Fibroblast of villous mesenchyme (primary cell): ENCODE measurements around the gene FGF23. TPM values are rescaled to one million over a fixed set of nuclear protein-coding genes. Genes with fewer than 3 reads are reported as not detected.

Experiments
- DNase-seq: peaks from one replicate; pipeline ENCODE4 v3.0.0-alpha.2; 2010; ENCODE audit warnings: low read depth
- H3K4me3 ChIP-seq: 2 replicates; pipeline ENCODE4 v1.5.1; 2011; ENCODE audit warnings: low read depth, mild to moderate bottlenecking, low read length
- total RNA-seq: library from RNA; depleted of rRNA; stranded (reverse); fragments of >200 nt; gene quantifications from 2 replicates; pipeline ENCODE4 v1.2.3, GENCODE V29; 2012
- TF ChIP-seq, protein P1 (sequence below): IDR thresholded peaks from 2 replicates; pipeline ENCODE4 v1.5.1; 2012; ENCODE audit warnings: low read depth, mild to moderate bottlenecking, low read length; ENCODE audit not compliant: insufficient read depth

The FGF23 gene
- total RNA-seq, 1 donor, result not detected

DNA sequence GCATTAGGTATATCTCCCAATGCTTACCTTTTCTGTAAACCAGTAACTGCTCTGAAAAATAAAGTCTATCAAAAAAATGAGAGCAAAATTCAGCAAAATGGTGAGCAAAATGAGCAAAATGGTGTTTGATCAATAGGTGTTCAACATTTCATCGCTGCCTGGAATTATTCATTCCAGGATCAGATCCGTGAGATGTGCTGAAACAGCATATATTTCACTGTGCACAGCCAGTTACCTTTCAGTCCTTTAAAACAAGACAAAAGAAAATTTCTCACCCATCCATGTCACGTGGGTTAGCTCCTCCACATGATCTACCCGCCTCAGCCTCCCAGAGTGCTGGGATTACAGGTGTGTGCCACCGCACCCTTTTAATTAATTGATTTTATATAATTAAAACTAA is 8.1 kb upstream of the FGF23 start:
- no peak overlapping the region for H3K4me3 ChIP-seq
- TF ChIP-seq, protein P1, sequence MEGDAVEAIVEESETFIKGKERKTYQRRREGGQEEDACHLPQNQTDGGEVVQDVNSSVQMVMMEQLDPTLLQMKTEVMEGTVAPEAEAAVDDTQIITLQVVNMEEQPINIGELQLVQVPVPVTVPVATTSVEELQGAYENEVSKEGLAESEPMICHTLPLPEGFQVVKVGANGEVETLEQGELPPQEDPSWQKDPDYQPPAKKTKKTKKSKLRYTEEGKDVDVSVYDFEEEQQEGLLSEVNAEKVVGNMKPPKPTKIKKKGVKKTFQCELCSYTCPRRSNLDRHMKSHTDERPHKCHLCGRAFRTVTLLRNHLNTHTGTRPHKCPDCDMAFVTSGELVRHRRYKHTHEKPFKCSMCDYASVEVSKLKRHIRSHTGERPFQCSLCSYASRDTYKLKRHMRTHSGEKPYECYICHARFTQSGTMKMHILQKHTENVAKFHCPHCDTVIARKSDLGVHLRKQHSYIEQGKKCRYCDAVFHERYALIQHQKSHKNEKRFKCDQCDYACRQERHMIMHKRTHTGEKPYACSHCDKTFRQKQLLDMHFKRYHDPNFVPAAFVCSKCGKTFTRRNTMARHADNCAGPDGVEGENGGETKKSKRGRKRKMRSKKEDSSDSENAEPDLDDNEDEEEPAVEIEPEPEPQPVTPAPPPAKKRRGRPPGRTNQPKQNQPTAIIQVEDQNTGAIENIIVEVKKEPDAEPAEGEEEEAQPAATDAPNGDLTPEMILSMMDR, result no peak
- DNase-seq, result no peak

DNA sequence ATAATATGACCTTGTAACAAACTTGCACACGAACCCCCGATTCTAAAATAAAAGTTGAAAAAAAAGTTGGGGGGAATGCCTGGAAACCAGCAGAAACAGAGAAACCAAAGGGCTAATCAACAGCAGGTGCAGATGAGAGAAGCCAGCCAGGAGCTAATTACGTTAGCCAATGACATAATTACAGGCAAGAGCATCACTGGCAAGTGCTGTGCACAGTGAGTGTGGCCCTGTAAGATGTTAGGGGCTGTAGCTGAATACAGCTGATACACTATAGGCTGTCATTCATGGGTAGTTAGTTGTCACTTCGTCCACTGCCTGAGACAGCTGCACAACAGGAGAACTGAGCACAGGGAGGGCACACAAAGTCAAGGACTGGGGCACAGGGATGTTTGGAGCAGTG is 7.3 kb upstream of the FGF23 start:
- TF ChIP-seq, protein P1, result no peak
- DNase-seq, result no peak
- H3K4me3 ChIP-seq, result no peak overlapping the region

DNA sequence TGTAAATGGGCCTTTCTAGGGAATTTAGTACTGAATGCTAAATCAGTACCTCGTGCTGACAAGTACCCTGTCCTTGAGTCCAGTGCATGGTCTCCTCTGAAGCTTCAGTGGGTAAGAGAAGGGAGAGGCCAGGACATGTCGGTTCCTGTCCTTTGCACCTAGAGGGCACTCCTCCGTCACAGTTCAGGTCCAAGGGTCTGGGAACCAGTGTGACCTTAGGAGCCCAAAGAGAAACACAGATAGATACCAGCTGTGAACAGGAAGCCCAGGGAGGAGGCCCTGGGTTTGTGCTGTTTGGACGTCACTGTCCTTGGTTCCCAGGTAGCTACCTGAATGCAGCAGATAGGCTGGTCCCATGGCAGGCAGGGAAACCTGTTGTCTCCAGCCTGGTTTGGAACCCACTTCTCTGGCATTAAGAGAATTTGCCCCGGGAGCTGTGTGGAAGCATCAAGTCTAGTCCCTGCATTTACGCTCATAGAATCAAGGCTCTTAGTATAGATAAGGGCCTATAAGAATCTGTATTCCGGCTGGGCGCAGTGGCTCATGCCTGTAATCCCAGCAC is 3.9 kb upstream of the FGF23 start:
- DNase-seq, result no peak
- no peak overlapping the region for H3K4me3 ChIP-seq
- TF ChIP-seq, protein P1, result no peak

DNA sequence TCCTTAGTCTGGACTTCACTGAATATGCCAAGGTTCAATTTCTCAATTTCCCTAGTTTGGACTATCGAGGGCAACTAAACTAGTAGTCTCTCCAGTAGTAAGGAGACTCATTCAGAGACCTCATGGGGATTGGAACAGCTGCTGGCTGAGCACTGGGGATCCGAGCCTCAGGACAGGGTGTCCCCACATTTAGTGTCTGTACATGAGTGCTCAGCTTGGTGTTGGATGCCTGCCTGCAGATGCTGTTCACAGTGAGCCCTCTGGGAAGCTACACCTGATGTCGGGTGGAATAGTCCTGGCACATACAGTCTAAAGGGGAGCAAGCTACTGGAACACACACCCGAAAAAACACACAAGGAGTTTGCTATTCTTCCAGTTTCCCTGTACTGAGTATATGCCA is 820 bp upstream of the FGF23 start:
- no peak for DNase-seq
- no peak overlapping the region for H3K4me3 ChIP-seq
- TF ChIP-seq, protein P1, result no peak

DNA sequence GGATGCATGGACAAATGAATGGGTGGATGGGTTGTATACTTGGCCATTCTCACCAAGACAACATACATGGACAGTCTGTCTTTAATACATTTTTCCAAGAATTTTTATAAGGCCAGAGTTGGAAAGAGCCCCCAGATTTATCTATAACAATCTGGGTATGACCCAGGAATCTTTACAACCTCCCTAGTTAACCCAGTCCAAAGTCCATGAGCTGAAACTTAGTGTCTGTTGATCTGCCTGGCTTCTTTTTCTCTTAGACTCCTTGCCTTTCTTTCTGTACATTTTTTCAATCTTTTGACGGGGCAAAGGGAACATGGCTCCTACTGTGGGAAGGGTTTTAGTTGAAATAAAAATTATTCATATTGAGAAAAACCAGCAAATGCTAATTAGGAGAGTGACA is 740 bp downstream of the FGF23 start:
- TF ChIP-seq, protein P1, result no peak
- DNase-seq, result no peak
- H3K4me3 ChIP-seq, result no peak overlapping the region

DNA sequence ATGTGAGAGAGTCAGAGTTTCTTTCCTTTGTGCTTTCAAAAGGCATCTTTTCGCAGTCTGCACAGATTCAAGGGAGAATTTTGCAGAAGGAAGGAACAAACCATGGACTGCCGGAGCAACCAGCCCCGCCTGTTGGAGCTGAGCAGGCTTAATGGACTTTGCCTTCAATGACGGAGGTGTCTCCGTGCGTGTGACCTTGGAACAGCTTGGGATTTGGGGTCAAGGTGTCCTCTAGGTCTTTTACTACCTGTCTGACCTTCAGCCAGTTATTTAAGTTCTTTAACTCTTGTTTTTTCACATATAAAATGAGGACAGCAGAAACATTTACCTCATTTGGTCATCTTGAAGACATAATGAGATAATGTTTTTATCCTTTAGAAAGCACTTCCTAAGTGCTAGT is 4.1 kb downstream of the FGF23 start:
- no peak overlapping the region for H3K4me3 ChIP-seq
- TF ChIP-seq, protein P1, result no peak
- no peak for DNase-seq

DNA sequence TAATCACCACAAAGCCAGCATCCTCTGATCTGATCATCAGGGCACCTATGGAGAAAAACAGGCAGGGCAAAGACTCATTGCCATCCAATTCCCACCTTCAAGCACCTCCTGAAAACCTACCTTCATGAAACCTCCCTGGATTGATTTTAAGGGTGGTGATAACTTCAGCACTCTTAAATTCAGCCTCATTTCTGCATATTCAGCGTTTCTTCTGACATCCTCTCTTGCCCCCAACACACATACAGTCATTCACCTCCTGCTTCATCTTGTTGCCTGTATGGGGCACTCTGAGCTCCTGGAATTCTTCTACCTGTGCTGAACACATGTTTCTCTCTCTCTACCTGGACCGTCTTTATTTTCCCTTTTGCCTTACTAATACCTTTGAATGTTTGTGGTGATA is 6.9 kb downstream of the FGF23 start:
- no peak for DNase-seq
- TF ChIP-seq, protein P1, result no peak
- no peak overlapping the region for H3K4me3 ChIP-seq
